HG03521 (cell line): Measurements from ENCODE around the gene NTNG1.
A peak's percentile ranks its signal among the peaks of the same experiment; 100 is the strongest.

Source experiments
- ATAC-seq: cut with Tn5 transposase; IDR thresholded peaks from one replicate; pipeline ENCODE4 v1.9.1; 2021; ENCODE audit warnings: mild to moderate bottlenecking, moderate library complexity; ENCODE audit not compliant: unreplicated experiment

NTNG1 gene

GRCh38 chr1:107389410-107390396 is 248.9 kb downstream of the NTNG1 start:
- no peak for ATAC-seq

GRCh38 chr1:107394301-107394700 is 253.5 kb downstream of the NTNG1 start:
- ATAC-seq: no peak

DNA sequence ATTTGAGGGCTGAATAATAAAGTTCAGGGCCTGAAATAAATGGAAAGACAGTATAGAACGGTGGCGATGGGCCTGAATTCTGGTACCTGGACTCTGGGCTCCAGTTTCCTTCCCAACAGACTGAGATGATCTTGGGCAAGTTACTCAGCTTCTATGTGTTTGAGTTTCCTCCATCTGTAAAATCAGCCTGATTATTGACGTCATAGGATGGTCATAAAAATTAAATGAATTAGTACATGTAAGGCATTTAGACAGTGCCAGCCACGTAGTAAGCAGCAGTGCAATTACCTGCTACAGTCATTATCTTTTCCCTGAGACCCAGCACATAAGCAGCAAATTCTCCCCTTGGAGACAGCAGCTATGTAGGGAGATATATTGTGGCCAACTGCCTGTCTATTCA is 260.9 kb downstream of the NTNG1 start:
- no peak for ATAC-seq

DNA sequence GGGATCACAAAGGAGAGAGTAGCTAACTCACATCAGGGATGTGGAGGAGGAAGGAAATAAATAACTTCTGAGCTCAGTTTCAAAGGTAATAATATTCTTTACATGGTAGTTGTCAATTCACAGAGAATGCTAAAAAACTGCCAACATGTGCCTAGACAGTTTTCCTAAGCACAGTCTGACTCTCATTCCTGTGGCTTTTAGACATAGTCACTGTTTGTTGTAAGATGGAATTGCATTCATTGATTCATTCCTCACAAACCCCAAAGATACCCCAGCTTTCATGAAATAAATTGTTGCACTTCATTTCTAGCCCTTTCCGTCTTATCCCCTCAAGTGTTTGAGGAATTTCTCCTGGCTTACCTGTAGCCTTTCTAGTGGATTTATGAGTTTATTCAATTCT is 263.9 kb downstream of the NTNG1 start:
- no peak for ATAC-seq

DNA sequence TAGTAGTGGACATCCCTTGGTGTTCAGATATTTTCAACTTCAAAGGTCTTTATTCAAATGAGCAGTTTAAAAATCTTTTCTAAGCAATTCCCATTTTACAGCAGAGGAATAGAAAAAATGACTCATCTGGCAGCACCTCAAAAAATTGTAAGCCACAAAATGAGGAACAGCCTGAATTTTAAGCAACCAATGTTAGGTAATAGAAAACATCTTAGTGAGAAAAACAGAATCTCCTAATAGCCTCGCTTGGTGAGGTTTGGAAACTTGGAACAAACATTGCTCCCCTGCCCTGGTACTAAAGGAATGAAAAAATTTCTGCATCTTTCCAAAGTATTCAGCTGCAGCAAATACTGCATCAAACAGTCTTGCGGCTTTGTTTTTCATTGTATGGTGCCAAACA is 264.4 kb downstream of the NTNG1 start:
- ATAC-seq: no peak

GRCh38 chr1:107407011-107407410 is 266.2 kb downstream of the NTNG1 start:
- no peak for ATAC-seq

- no peak for ATAC-seq
Observed at GRCh38 chr1:107413546-107413945, 272.7 kb downstream of the NTNG1 start.

GRCh38 chr1:107413951-107414350 is 273.1 kb downstream of the NTNG1 start:
- no peak for ATAC-seq

DNA sequence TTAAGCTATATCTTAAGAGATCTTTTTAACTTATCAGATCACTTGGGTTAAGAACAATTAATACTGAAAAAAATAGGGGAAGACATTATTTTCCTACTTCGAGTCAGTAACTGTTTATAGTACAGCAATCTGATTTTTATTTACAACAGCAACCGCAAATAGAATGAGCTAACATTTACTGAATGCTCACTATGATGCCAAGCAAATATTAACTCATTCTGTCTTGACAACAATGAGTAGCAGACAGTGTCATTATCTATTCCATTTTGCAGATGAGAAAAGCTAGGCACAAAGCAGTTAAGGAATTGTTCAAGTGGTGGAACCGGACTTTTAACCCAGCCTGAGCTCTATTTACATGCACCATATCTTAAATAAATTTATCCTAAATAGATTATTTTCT is 273.7 kb downstream of the NTNG1 start:
- no peak for ATAC-seq

GRCh38 chr1:107415241-107415640 is 274.4 kb downstream of the NTNG1 start:
- no peak for ATAC-seq

- ATAC-seq: no peak
Observed at GRCh38 chr1:107419003-107419402, 278.2 kb downstream of the NTNG1 start.

- ATAC-seq: no peak
Observed at GRCh38 chr1:107422901-107423300, 282.1 kb downstream of the NTNG1 start.

DNA sequence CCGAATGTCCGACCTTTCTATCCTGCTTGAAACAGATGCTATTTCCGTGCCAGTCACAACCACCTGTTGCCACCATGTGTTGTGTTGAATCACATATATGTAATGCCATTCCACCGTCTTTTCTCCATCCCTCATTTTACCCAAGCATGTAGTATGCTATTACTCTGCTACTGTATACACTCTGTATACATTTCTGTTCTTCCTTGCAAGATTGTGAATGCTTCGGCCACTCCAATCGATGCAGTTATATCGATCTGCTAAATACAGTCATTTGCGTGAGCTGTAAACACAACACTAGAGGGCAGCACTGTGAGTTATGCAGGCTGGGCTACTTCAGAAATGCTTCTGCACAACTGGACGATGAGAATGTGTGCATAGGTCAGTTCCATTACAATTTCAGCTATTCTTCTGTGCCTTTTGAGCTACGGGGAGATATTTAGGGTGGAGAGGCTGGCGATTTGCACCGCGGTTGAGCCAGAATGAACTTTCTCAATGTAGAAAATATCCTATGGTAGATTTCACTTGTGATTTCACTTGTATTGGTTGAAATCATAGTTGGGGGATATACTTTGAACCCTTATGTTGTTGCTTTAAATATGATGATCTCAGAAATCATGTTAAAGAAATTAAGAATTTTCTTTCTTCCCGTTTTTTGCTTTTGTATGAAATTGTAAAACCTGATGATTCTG is 289.8 kb downstream of the NTNG1 start:
- peak; percentile 89 for ATAC-seq

- no peak for ATAC-seq
Observed at GRCh38 chr1:107432108-107432507, 291.3 kb downstream of the NTNG1 start.

GRCh38 chr1:107433068-107433467 is 292.2 kb downstream of the NTNG1 start:
- ATAC-seq: no peak

- no peak for ATAC-seq
Observed at GRCh38 chr1:107433635-107434360, 293.0 kb downstream of the NTNG1 start.

DNA sequence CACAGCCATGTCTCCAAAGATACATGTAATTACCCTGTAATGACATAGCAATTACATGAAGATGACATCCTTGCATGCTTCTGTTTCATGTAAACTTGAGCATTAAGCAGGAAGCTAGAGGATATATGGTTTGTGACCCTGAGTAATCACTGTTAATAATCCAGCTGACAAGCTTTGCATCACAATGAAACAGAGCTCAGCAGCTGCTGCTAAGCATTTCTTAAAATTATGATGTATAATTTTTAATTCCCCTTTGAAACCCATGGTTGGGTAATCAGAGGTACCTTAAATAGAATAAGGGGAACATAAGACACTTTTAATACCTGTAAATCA is 293.5 kb downstream of the NTNG1 start:
- ATAC-seq: no peak

GRCh38 chr1:107436552-107437241 is 295.9 kb downstream of the NTNG1 start:
- no peak for ATAC-seq

DNA sequence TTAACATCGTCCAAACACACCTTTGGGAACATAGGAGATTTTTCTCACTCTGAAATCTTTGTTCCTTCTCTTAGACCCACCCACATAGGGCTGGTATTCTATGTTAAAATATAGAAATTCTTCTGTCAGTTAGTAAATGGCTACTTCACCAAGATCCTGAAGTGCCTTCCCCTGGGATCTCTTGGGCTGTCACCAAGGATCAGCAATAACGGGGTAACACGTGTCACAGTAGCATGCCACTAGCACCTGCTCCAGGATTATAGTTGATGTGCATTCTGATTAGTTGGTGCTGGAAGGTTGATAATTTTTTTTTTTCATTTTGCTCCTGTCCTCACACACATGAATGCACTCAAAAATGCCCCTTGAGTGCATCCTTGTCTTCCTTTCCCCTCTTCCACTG is 298.7 kb downstream of the NTNG1 start:
- ATAC-seq: no peak

- no peak for ATAC-seq
Observed at GRCh38 chr1:107442551-107442950, 301.7 kb downstream of the NTNG1 start.

GRCh38 chr1:107443027-107443426 is 302.2 kb downstream of the NTNG1 start:
- no peak for ATAC-seq
